Activated CD4-positive, alpha-beta T cell treated with anti-CD3 and anti-CD28 coated beads, Interleukin-2, Interleukin-4, amounts not matched to agents 100 ng/mL and 50 ng/mL, durations not matched to agents 16 hours and 8 hours (primary cell): ENCODE data around the gene C16orf74.

Experiments used
- DNase-seq: peaks from one replicate; pipeline ENCODE4 v3.0.0-alpha.2; 2020; ENCODE audit warnings: low spot score

Gene C16orf74

DNA sequence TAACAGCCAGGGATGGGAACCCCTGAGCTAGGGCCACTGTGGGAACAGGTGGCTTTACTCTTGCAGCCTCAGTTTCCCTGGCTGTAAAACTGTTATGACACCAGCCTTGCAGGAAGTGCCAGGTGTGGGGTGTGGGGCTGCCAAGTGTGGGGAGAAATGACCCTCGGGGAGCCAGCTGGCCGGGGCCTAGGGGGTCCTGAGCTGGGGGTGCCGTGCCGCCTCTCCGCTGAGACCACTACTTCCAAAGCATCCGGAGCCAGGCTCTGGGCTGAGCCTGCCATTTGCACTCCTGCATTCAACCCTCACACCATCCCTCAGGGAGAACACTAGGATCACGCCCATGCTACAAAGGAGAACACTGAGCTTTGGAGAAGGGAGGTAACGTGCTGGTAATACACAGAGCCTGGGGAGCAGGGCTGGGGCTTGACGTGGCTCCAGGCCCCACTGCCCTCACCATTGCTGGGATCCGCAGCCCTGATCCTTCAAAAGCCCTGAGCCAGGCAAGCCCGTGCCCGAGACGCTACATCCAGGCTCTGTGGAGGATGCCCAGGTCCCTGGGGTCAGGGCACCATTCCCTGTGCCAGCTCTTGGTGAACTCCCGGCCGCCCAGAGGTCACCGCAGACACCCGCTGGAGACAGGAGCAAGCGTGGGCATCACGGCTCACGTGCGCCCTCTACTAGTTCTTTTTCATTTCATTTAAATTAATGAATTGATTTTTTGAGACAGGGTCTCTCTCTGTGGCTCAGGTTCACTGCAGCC, 33.3 kb downstream of the C16orf74 start:
- DNase-seq: peak; percentile 69

GRCh38 chr16:85716680-85717038, 34.2 kb downstream of the C16orf74 start:
- no peak for DNase-seq

DNA sequence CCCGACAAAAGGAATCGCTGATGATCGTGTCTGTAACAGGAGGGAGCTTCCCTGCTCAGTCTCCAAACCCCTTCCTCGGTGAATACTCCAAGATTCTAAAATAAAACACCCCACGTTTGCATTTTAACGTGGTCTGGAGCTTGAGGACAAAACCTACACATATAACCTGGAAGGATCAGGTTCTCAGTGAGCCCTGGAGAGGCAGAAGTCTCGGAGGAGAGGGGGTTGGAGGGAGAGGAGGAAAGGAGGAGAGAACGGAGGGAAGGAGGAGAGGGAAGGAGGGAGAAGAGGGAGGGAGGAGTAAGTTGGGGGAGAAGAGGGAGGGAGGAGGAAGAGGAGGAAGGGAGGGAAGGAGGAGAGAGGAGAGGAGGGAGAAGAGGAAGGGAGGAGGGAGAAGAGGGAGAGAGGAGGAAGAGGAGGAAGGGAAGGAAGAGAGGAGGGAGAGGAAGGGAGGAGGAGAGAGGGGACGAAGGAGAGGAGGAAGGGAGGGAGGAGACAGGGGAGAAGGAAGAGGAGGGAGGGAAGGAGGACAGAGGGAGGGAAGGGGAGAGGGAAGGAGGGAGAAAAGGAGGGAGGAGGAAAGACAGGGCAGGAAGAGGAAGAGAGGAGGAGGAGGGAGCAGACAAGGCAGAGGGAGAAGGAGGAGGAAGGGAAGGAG, 34.7 kb downstream of the C16orf74 start:
- DNase-seq: no peak

DNA sequence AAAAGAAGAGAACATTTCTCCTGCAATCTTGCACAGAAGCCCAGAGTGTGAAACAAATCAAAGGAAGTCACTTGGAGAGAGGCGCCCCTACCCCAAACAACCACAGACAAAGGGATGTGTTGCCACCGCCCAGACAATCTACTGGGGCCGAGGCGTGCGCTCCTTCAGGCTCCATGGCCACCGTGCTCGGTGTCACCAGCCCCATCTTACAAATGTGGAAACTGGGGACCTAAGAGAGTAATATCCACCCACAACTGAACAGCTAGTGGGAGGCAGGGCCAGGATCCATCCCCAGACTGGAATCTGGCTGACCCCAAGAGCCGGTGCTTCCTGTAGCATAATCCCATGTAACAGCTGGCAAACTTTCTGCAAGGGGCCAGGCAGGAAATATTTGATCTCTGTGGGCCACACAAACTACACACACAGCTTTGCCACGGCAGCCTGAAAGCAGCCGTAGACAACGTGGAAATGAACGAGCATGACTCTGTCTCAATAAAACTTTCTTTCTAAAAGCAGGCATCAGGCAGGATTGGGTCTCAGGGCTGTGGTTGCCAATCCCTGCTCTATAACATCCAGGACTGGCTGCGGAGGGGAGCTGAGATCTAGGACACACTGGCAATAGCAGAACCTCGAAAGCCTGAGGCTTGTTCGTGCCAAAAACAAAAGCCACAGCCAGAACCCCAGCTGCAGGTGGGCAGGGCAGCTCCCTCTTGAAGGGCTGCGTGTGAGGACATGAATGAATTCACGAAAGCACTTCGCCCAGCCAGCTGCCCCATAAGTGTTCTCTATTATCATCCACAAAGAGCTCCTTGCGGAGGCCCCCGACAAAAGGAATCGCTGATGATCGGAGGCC, 35.5 kb downstream of the C16orf74 start:
- DNase-seq: no peak

DNA sequence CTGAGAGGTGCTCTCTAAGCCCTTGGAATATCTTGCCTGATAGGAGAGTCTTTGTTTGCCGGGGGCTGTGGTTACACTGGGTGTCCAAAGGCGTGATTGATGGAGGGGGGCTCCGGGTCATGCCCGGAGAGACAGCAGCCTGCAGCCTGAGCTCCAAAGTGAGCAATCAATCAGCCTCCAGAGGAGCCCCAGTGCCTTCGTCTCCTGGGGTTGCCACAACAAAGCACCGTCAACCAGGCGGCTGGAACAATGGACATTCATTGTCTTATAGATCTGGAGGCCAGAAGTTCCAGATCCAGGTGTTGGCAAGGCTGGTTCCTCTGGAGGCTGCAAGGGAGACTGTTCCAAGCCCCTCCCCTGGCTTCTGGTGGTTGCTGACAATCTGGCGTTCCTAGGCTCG, 38.1 kb downstream of the C16orf74 start:
- DNase-seq: no peak

DNA sequence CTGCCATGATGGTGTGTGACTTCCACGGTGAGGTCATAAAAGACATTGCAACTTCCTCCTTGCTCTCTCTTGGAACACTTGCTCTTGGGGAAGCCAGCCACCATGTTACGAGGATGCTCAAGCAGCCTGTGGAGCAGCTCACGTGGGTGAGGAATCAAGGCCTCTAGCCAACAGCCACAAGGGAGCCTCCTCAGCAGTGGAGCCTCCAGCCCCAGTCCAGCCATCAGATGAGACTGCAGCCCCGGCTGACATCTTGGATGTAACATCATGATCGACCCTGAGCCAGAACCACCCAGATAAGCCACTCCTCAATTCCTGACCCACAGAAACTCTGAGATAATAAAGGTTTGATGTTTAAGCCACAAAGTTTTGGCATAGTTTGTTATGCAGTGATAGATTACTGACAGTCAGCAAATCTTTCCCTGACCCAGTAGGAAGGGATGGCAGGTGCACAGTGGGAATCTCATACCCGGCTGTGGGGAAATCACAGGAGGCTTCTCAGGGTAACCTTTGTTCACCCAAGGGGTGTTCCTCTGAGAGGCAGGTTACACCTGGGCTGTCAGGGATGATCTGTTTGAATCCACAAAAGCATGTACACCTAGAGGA, 38.8 kb downstream of the C16orf74 start:
- no peak for DNase-seq

DNA sequence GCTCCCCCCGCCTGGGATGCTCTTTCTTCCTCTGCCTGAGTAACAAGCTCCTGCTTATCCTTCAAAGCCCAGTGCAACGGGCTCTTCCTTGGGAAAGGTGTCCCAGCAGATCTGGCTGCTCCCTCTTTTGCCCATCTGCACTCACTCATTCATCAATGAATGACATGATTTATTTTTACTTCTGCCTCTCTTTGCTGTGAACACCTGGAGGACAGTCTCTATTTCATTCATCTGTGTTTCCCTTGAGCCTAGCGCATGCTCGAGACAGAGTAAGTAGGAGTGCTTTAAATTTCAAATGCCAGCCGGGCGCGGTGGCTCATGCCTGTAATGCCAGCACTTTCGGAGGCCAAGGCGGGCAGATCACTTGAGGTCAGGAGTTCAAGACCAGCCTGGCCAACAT, 40.2 kb downstream of the C16orf74 start:
- no peak for DNase-seq

DNA sequence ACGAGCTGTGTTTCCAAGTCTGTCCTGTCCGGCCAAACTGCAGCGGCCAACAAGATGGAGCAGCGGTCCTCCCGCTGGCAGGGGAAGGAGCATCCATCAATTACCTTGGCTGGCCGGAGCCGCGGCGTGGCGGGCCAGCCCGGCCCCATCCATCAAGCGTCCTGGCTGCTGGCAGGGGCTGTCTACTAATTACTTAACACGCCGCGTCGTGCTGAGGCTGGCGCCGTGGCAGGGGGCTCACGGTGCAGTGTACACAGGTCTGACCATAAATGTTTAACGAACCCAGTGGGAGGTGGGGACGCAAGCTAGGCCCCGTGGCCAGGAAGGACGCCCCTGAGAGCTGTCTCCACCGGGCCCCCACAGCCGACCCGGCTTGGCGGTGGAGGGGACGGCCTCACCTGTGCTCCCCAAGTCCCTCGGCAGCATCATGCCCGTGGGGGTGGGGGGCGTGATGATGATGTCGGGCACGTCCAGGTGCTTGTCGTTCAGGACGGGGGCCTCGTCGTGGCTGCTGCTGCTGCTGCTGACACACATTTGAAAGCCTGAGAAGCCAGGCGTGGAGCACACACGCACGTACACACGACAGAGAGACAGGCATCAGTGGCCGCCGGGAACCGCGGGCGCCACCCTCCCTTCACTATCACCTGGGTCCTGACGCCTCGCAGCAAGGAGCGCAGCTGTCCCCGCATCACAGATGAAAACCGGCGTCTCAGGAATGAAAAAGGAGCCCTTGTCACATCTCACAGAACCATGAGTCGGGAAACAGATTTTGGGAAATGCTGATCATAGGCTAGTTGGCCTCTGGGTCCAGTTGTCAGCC, 40.9 kb downstream of the C16orf74 start:
- DNase-seq: no peak

- no peak for DNase-seq
Measured at GRCh38 chr16:85708338-85708737, 42.6 kb downstream of the C16orf74 start.

- DNase-seq: no peak
Measured at GRCh38 chr16:85707528-85708095, 43.3 kb downstream of the C16orf74 start.

DNA sequence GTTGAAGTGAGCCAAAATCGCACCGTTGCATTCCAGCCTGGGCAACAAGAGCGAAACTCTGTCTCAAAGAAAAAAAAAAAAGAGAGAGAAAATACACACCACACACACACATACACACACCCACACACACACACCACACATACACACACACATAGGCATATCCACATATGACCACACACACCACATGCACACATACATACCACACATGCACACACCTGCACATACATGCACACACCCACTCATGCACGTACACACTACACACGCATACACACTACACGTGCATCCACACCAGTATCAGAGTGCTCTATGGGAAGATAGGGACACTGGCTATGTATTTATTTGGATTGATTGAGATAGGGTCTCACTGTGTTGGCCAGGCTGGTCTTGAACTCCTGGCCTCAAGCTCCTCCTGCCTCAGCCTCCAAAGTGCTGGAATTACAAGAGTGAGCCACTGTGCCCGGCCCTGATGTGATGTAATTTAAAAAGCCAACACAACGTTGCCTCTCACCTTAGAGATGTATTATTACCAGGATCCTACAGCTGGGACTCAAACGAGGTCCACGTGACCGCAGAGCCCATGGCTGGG, 44.4 kb downstream of the C16orf74 start:
- DNase-seq: no peak

GRCh38 chr16:85704900-85705846, 45.7 kb downstream of the C16orf74 start:
- DNase-seq: no peak

GRCh38 chr16:85704011-85704410, 46.9 kb downstream of the C16orf74 start:
- no peak for DNase-seq

GRCh38 chr16:85699628-85700027, 51.3 kb downstream of the C16orf74 start:
- DNase-seq: no peak

- no peak for DNase-seq
Measured at GRCh38 chr16:85698935-85699558, 51.8 kb downstream of the C16orf74 start.

DNA sequence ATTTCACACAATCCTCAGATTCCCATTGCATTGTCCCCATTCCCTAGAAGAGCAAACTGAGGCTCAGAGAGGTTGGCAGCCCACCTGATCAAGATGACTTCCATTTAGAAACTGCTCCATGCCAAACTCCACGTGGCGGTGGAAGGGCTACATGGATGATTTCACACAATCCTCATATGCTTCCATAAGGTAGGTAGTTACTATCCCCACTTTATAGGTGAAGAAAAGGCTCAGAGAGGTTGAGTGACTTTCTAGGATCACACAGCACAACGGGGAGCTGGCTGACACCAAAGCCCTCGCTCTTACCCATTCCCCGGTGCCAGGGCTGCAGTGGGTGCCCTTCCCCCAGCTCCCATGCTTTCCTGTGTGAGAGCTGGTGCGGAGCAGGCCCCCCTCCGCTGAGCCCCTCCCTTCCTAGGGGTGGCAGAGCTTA, 52.4 kb downstream of the C16orf74 start:
- no peak for DNase-seq

DNA sequence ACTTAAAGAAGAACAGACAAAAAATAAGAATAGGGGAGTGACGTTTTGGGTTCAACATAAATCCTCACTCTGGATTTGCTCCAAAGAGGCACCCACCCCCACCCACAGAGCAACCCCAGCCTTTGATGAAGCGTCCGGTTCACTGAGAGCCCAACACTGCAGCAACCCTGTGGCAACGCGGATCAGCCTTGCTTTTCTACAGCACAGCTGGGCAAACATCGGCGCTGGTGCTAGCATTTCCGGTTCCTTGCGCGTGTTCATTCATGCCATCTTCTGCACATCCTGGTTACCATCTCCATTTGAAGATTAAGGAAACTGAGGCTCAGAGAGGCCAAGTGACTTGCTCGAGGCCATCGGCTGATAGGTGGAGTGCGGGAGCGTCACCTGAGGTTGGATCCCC, 53.5 kb downstream of the C16orf74 start:
- DNase-seq: no peak

- DNase-seq: no peak
Measured at GRCh38 chr16:85696781-85697180, 54.1 kb downstream of the C16orf74 start.
